Keratinocyte (primary cell): ENCODE results near the gene TMEM45A. TPM values are rescaled to one million over a fixed set of nuclear protein-coding genes. Genes with fewer than 3 reads are reported as not detected.

Source experiments
- DNase-seq: peaks from one replicate; pipeline ENCODE4 v3.0.0-alpha.2; 2011; ENCODE audit warnings: low read depth, missing footprints, low spot score
- FAIRE-seq: peaks from 2 replicates; lab custom pipeline; 2011; peaks lifted over from hg19 to GRCh38; lab: Jason Lieb, UNC
- H2AFZ ChIP-seq: 2 replicates; pipeline ENCODE4 v1.6.0; 2012; ENCODE audit warnings: low read length, control low read depth, inconsistent platforms; ENCODE audit not compliant: control insufficient read depth
- H3K27ac ChIP-seq: 2 replicates; pipeline ENCODE4 v1.5.1; 2011; ENCODE audit warnings: low read length; ENCODE audit not compliant: control insufficient read depth, insufficient read depth
- H3K27me3 ChIP-seq: 3 replicates; pipeline ENCODE4 v1.6.0; 2011; ENCODE audit warnings: low read length; ENCODE audit not compliant: control insufficient read depth, insufficient read depth; ENCODE audit errors: extremely low read depth
- H3K36me3 ChIP-seq, 2 experiments: 2 replicates in 1 of 2; 3 replicates in 1 of 2; pipeline ENCODE4 v1.5.1; 2011; ENCODE audit warnings: low read length in 2 of 2, mild to moderate bottlenecking in 1 of 2; ENCODE audit not compliant: control insufficient read depth in 2 of 2, insufficient read depth in 2 of 2; ENCODE audit errors: extremely low read depth in 1 of 2
- H3K4me1 ChIP-seq: 3 replicates; pipeline ENCODE4 v1.5.1; 2011; ENCODE audit warnings: low read length; ENCODE audit not compliant: control insufficient read depth, insufficient read depth; ENCODE audit errors: extremely low read depth
- H3K4me2 ChIP-seq: 3 replicates; pipeline ENCODE4 v1.6.0; 2011; ENCODE audit warnings: low read depth, low read length; ENCODE audit not compliant: control insufficient read depth, insufficient read depth; ENCODE audit errors: extremely low read depth
- H3K4me3 ChIP-seq, 3 experiments: fragments of 200-600 bp in 1 of 3; sonication (generic) in 1 of 3; 2 replicates in 2 of 3; 3 replicates in 1 of 3; pipeline ENCODE4 v1.5.1; 2011 to 2016; ENCODE audit warnings: low read length in 3 of 3, mild to moderate bottlenecking in 3 of 3, control low read depth in 2 of 3, inconsistent platforms in 1 of 3, low read depth in 1 of 3, mixed read lengths in 1 of 3, mixed run types in 1 of 3, moderate library complexity in 1 of 3; ENCODE audit not compliant: control insufficient read depth in 2 of 3, insufficient read depth in 2 of 3; ENCODE audit errors: extremely low read depth in 1 of 3
- H3K79me2 ChIP-seq: 2 replicates; pipeline ENCODE4 v1.6.0; 2012; ENCODE audit warnings: low read length; ENCODE audit not compliant: control insufficient read depth, insufficient read depth
- H3K9ac ChIP-seq: 3 replicates; pipeline ENCODE4 v1.6.0; 2011; ENCODE audit warnings: low read length; ENCODE audit not compliant: control insufficient read depth, insufficient read depth; ENCODE audit errors: extremely low read depth
- H3K9me1 ChIP-seq: 3 replicates; pipeline ENCODE4 v1.6.0; 2011; ENCODE audit warnings: low read length; ENCODE audit not compliant: control insufficient read depth, insufficient read depth; ENCODE audit errors: extremely low read depth
- H3K9me3 ChIP-seq: 2 replicates; pipeline ENCODE4 v1.5.1; 2012; ENCODE audit warnings: low read depth, low read length; ENCODE audit not compliant: control insufficient read depth
- H4K20me1 ChIP-seq: 3 replicates; pipeline ENCODE4 v1.6.0; 2011; ENCODE audit warnings: low read length; ENCODE audit not compliant: control insufficient read depth, insufficient read depth; ENCODE audit errors: extremely low read depth
- CTCF ChIP-seq, 3 experiments: IDR thresholded peaks in 1 of 3; conservative IDR thresholded peaks in 1 of 3; optimal IDR thresholded peaks in 1 of 3; 2 replicates in 2 of 3; 3 replicates in 1 of 3; pipeline versions ENCODE3 to v1.5.1; 2011; ENCODE audit warnings: low read length in 3 of 3, mild to moderate bottlenecking in 3 of 3, moderate library complexity in 2 of 3, control low read depth in 1 of 3, inconsistent platforms in 1 of 3; ENCODE audit not compliant: insufficient read depth in 2 of 3; ENCODE audit errors: extremely low read depth in 1 of 3
- EZH2 ChIP-seq: IDR thresholded peaks from one replicate; pipeline ENCODE4 v1.6.1; 2012; ENCODE audit warnings: inconsistent platforms, mild to moderate bottlenecking, low read length, moderate library complexity
- dilution Hi-C: fragments of 300-500 bp; cut with MboI; formaldehyde crosslinking; loops from one replicate; pipeline ENCODE4 v1.7.0; 2020; ENCODE audit warnings: low sequenced_read_pairs; ENCODE audit not compliant: extremely low pct_ligation_motif_present
- polyA plus RNA-seq, 5 experiments: library from polyadenylated mRNA; depleted of rRNA in 3 of 5; stranded (reverse) in 3 of 5; stranded (forward) in 1 of 5; unstranded in 1 of 5; fragments of >200 nt; gene quantifications; 1 replicate in 1 of 5; 2 replicates in 3 of 5; 3 replicates in 1 of 5; pipeline versions ENCODE4 v1.2.1 to v1.2.3, GENCODE V29; 2011 to 2012; ENCODE audit warnings: missing spikeins in 2 of 5, low read depth in 1 of 5, low replicate concordance in 1 of 5

TMEM45A gene
- polyA plus RNA-seq, 1 donor (not counting 4 experiments of a cell fraction or from before 2014, with no cell fraction given): 57.2 TPM

- TF ChIP-seq CTCF (optimal IDR thresholded peaks at IDR 0.05 in 1 of 3, IDR thresholded peaks at IDR 0.05 in 1 of 3, conservative IDR thresholded peaks at IDR 0.05 in 1 of 3; ENCODE audit: extremely low read depth in 1 of 3, insufficient read depth in 2 of 3, low read length in 3 of 3) (no peak), EZH2 (no peak)
- DNase-seq: no peak
- Histone ChIP-seq H3K4me3 (no peak overlapping the region), H3K27ac (no peak overlapping the region), H3K4me2 (peak overlapping the region; percentile 18), H3K9me1 (no peaks in the 10 kb centered on the region), H3K27me3 (no peaks in the 10 kb centered on the region), H3K9ac (no peak overlapping the region), H3K36me3 (no peaks in the 10 kb centered on the region), H3K4me1 (peaks cover 16% of the 10 kb centered on the region), H2AFZ (peak overlapping the region; percentile 17), H3K9me3 (no peaks in the 10 kb centered on the region), H3K79me2 (no peaks in the 10 kb centered on the region), H4K20me1 (no peaks in the 10 kb centered on the region)
- dilution Hi-C loops: no loop called here
- peak; percentile 49 for FAIRE-seq
Measured at GRCh38 chr3:100518983-100519382, 26.6 kb downstream of the TMEM45A start.

- no peaks in the 10 kb centered on the region for H3K9me3 ChIP-seq
- H2AFZ ChIP-seq: peak overlapping the region; percentile 12
- H3K36me3 ChIP-seq: no peaks in the 10 kb centered on the region
- FAIRE-seq: no peak
- H4K20me1 ChIP-seq: no peaks in the 10 kb centered on the region
- H3K27ac ChIP-seq: no peak overlapping the region
- H3K9me1 ChIP-seq: no peaks in the 10 kb centered on the region
- dilution Hi-C loops: no loop called here
- H3K27me3 ChIP-seq: no peaks in the 10 kb centered on the region
- H3K79me2 ChIP-seq: no peaks in the 10 kb centered on the region
- no peak for DNase-seq
- H3K4me3 ChIP-seq: no peak overlapping the region
- TF ChIP-seq CTCF (optimal IDR thresholded peaks at IDR 0.05 in 1 of 3, IDR thresholded peaks at IDR 0.05 in 1 of 3, conservative IDR thresholded peaks at IDR 0.05 in 1 of 3; ENCODE audit: extremely low read depth in 1 of 3, insufficient read depth in 2 of 3, low read length in 3 of 3) (no peak), EZH2 (no peak)
- H3K4me1 ChIP-seq: peaks cover 27% of the 10 kb centered on the region
- H3K9ac ChIP-seq: no peak overlapping the region
- H3K4me2 ChIP-seq: no peak overlapping the region
Measured at GRCh38 chr3:100521439-100521845, 29.0 kb downstream of the TMEM45A start.
